ENCODE data around the gene SH2D2A. TPM values are rescaled to one million over a fixed set of nuclear protein-coding genes. Genes with fewer than 3 reads are reported as not detected.

The SH2D2A gene
- polyA plus RNA-seq, 1 donor from 2014 or later: not detected

DNA sequence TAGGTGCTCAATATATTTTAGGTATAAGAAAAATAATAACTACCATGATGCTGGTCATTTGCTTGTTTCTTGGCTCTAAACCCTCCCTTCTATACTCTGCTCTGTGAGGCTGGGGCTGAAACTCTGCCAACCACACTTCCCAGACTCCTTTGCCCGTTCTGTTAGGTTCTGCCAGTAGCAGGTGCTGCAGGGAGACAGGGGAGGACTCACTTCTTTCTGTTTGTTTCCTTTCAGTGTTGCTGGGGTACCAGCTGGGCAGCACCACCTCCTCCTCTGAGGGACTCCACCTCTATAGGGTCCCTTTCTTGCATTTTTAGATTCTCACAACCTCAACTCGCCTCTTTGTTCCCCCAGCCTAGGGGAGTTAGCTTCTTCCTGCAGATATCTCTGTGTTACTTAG lies 17.0 kb upstream of the SH2D2A start:
- Histone ChIP-seq H3K9me3 (ENCODE audit: low read length) (no peaks in the 10 kb centered on the region), H3K27ac (ENCODE audit: low read length) (no peak overlapping the region), H3K9me2 (ENCODE audit: insufficient read depth, low read length) (no peaks in the 10 kb centered on the region), H3K4me2 (ENCODE audit: low read length) (no peak overlapping the region), H4K20me1 (ENCODE audit: insufficient read depth) (no peaks in the 10 kb centered on the region), H3K4me3 (ENCODE audit: low read length) (no peak overlapping the region), H3K27me3 (ENCODE audit: insufficient read depth, low read depth, low read length) (no peaks in the 10 kb centered on the region), H2AFZ (ENCODE audit: low read depth, low read length) (no peak overlapping the region), H3K79me2 (replicated peaks; ENCODE audit: insufficient read depth, low read length) (no peaks in the 10 kb centered on the region), H3K36me3 (ENCODE audit: insufficient read depth, low read length) (no peaks in the 10 kb centered on the region), H3F3A (ENCODE audit: insufficient read depth, low read length, poor library complexity, severe bottlenecking) (no peaks in the 10 kb centered on the region), H3K9ac (ENCODE audit: low read length) (no peak overlapping the region)
- TF ChIP-seq EZH2 (IDR thresholded peaks at IDR 0.05; ENCODE audit: borderline replicate concordance, insufficient read depth, low read length, poor library complexity, severe bottlenecking) (no peak), TAF1 (IDR thresholded peaks at IDR 0.05; ENCODE audit: low read depth) (no peak), SMC3 (conservative IDR thresholded peaks at IDR 0.05; ENCODE audit: poor library complexity) (no peak), MXI1 (conservative IDR thresholded peaks at IDR 0.05; ENCODE audit: poor library complexity, severe bottlenecking) (no peak), EP300 (conservative IDR thresholded peaks at IDR 0.05; ENCODE audit: poor library complexity, severe bottlenecking) (no peak), RAD21 (conservative IDR thresholded peaks at IDR 0.05) (no peak), POLR2AphosphoS5 (IDR thresholded peaks at IDR 0.05) (no peak)
- TF ChIP-seq, protein P1, sequence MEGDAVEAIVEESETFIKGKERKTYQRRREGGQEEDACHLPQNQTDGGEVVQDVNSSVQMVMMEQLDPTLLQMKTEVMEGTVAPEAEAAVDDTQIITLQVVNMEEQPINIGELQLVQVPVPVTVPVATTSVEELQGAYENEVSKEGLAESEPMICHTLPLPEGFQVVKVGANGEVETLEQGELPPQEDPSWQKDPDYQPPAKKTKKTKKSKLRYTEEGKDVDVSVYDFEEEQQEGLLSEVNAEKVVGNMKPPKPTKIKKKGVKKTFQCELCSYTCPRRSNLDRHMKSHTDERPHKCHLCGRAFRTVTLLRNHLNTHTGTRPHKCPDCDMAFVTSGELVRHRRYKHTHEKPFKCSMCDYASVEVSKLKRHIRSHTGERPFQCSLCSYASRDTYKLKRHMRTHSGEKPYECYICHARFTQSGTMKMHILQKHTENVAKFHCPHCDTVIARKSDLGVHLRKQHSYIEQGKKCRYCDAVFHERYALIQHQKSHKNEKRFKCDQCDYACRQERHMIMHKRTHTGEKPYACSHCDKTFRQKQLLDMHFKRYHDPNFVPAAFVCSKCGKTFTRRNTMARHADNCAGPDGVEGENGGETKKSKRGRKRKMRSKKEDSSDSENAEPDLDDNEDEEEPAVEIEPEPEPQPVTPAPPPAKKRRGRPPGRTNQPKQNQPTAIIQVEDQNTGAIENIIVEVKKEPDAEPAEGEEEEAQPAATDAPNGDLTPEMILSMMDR (IDR thresholded peaks at IDR 0.05; ENCODE audit: poor library complexity, severe bottlenecking): no peak
- TF ChIP-seq, protein P2, sequence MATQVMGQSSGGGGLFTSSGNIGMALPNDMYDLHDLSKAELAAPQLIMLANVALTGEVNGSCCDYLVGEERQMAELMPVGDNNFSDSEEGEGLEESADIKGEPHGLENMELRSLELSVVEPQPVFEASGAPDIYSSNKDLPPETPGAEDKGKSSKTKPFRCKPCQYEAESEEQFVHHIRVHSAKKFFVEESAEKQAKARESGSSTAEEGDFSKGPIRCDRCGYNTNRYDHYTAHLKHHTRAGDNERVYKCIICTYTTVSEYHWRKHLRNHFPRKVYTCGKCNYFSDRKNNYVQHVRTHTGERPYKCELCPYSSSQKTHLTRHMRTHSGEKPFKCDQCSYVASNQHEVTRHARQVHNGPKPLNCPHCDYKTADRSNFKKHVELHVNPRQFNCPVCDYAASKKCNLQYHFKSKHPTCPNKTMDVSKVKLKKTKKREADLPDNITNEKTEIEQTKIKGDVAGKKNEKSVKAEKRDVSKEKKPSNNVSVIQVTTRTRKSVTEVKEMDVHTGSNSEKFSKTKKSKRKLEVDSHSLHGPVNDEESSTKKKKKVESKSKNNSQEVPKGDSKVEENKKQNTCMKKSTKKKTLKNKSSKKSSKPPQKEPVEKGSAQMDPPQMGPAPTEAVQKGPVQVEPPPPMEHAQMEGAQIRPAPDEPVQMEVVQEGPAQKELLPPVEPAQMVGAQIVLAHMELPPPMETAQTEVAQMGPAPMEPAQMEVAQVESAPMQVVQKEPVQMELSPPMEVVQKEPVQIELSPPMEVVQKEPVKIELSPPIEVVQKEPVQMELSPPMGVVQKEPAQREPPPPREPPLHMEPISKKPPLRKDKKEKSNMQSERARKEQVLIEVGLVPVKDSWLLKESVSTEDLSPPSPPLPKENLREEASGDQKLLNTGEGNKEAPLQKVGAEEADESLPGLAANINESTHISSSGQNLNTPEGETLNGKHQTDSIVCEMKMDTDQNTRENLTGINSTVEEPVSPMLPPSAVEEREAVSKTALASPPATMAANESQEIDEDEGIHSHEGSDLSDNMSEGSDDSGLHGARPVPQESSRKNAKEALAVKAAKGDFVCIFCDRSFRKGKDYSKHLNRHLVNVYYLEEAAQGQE (IDR thresholded peaks at IDR 0.05; ENCODE audit: borderline replicate concordance): no peak

DNA sequence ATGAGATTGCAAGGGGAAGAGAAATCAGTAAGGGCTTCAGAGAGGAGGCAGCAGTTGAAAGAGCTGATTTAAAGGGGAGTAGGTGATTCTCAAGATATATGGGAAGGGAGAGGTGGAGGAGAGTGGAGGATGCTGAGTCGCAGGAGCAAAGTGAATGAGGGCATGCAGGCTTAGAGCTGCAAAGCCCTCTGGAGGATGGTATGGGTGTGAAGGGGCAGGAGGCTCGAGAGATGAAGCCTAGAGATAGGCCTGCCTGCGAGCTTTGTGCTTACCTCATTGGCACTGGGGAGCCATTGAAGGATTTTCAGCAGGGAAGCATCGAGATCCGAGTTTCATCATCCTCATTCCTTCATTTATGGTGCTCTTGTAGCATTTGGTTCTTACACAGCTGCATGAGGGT lies 15.8 kb upstream of the SH2D2A start:
- no peaks in the 10 kb centered on the region for H3K79me2 ChIP-seq (replicated peaks; ENCODE audit: insufficient read depth, low read length)
- H3K27me3 ChIP-seq (ENCODE audit: insufficient read depth, low read depth, low read length): no peaks in the 10 kb centered on the region
- no peak overlapping the region for H3K9ac ChIP-seq (ENCODE audit: low read length)
- no peaks in the 10 kb centered on the region for H3K9me2 ChIP-seq (ENCODE audit: insufficient read depth, low read length)
- H2AFZ ChIP-seq (ENCODE audit: low read depth, low read length): no peak overlapping the region
- no peak overlapping the region for H3K27ac ChIP-seq (ENCODE audit: low read length)
- no peaks in the 10 kb centered on the region for H4K20me1 ChIP-seq (ENCODE audit: insufficient read depth)
- no peaks in the 10 kb centered on the region for H3F3A ChIP-seq (ENCODE audit: insufficient read depth, low read length, poor library complexity, severe bottlenecking)
- H3K4me2 ChIP-seq (ENCODE audit: low read length): no peak overlapping the region
- H3K9me3 ChIP-seq (ENCODE audit: low read length): no peaks in the 10 kb centered on the region
- no peak for TF ChIP-seq SMC3 (conservative IDR thresholded peaks at IDR 0.05; ENCODE audit: poor library complexity)
- H3K36me3 ChIP-seq (ENCODE audit: insufficient read depth, low read length): no peaks in the 10 kb centered on the region
- no peak overlapping the region for H3K4me3 ChIP-seq (ENCODE audit: low read length)
